GM19467 (cell line): ENCODE data around the gene SFXN5.

Experiments
- ATAC-seq: cut with Tn5 transposase; IDR thresholded peaks from one replicate; pipeline ENCODE4 v1.9.1; 2021; ENCODE audit warnings: mild to moderate bottlenecking, moderate library complexity; ENCODE audit not compliant: unreplicated experiment

SFXN5 gene

DNA sequence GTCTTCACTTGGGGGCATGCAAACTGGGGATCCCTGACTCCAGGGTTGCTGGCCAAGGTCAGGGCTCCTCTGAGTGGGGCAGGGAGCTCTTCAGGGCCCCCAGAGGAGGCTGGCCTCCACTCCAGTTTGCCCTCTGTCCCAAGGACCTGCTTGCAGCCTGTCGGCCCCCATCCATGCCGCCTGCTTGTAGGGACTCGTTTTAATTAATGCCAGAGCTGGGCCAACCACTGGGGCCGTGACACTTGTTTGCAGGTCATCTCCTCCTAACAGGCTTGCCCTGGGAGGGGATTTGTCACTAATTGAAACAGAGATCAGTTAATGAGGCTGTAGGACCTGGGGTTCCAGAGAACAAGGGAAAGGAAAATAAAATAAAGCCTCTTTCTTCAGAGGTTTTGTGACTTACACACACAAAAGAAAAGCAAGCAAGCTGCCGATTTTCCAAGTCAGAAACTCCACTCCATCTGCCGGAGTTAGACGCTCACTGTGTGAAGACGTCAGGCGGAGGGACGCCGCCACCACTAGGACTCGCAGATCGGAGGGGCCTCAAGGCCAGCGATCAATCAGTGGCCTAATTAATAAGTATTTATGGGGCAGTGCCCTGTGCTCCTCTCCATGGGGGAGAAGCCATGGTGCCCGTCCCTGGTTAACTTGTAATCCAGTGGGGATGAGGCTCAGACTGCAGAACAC is 75.9 kb downstream of the SFXN5 start:
- no peak for ATAC-seq

DNA sequence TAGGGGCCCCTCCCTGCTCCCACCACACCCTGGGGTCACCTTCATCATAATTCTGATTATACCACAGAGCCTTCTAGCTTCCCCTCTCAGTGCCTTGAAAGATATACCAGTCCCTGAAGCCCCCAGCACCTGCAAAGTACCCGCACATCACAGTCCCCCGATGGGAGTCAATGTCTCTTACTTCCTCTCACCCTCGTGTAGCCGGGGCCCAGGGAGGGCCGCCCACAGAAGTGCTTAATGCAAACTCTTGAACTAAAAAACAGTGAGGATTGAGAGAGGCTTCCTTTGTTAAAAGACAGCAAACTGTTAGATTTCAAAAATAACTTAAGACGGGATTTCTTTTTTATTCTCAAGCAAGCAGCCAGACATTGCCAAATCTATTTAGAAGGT is 76.5 kb downstream of the SFXN5 start:
- no peak for ATAC-seq

DNA sequence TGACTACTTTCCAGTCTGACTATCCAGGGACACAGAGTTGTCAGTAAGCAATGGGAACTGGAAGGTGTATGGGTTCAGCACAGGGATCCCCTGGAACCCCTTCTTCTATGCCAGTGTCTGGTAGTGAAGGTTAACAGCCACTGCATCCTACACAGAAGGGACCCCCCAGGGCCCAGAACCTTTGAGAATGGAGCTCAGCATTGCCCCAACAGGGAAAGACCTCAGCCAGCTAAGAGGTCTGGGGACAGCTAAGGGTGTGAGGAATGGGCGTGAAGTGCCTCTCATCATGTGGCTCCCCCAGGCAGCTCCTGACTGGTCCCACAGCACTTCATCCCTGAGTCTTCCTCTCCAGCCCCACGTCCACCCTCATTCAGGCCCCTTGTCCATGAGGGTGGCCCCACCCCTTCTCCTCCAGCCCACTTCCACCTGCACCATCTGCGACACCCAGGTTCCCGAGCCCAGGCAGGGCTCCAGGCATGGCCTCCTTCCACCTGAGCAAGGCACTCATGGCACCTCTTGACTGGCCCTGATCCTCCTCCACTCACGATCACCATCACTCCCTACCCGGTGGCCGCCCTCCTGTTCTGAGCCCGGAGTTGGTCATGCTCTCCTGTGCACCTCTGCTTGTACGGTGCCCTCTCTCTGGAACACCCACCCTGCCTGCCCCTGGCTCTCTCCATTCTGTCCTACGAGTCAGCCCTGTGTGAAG is 77.1 kb downstream of the SFXN5 start:
- ATAC-seq = no peak

DNA sequence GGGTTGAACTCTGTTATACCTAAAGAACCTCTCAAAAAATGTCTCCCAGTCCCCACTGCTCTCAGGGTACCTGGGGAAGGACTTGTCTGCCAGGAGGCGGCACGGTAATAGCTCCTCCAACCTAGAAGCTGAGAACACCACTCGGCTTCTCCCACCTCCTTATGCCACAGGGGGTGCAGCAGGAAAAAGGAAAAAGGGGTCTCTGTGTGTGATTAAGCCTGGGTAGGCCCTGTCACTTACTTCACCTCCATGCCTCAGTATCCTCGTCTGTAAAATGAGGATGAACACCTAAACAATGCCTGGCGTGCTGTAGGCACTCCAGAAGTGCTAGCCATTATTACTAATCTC is 77.6 kb downstream of the SFXN5 start:
- ATAC-seq = no peak

DNA sequence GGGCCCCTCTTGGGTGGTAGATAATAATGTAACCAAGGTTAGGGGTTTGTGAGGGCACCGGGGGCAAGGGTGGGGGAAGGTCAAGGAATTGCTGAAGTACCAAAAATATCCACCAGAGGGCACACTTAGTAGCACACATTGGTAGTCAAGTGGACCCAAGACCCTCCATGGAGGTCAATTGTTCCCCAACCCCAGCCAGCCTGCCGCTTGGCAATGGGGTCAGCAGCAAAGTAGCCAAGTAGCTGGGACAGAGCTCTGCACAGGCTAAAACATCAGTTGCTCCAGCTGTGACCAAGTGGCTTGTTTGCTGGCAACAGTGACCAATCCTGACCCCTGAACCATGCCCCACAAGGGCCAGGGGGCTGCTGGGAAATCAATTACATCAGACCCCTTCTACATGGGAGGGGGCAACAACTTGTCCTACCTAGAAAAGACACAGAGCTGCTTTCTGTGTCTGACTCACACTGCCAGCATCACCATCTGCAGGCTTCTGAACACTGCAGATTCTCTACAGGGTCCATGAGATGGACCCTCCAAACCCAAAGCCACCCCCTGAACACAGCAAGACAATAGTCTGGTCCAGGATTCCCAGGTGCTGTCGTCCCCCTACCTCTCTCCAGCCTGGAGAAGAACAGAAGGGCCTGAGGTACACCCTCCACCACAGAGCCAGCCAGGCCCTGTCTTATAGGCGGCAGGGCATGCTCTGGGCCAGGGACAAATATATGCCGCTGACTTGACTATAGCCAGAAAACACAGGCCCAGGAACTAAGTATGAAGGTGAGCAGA is 78.2 kb downstream of the SFXN5 start:
- no peak for ATAC-seq

DNA sequence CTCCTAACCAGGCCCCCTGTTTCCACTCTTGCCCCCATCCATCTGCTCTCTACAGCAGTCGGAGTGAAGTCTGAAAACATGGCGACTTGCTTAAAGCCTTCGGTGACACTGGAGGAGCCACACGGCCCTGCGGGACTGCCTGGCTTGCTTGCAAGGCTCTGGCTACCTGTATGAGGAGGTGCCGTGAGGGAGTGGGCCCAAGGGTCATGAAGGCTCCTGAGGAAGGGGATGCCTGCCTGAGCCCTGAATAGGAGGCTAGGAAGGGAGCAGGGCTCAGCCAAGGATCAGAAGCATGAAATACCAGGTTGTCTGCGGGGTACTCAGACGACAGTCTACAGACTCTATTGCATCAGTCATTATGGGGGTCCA is 78.8 kb downstream of the SFXN5 start:
- ATAC-seq = no peak

DNA sequence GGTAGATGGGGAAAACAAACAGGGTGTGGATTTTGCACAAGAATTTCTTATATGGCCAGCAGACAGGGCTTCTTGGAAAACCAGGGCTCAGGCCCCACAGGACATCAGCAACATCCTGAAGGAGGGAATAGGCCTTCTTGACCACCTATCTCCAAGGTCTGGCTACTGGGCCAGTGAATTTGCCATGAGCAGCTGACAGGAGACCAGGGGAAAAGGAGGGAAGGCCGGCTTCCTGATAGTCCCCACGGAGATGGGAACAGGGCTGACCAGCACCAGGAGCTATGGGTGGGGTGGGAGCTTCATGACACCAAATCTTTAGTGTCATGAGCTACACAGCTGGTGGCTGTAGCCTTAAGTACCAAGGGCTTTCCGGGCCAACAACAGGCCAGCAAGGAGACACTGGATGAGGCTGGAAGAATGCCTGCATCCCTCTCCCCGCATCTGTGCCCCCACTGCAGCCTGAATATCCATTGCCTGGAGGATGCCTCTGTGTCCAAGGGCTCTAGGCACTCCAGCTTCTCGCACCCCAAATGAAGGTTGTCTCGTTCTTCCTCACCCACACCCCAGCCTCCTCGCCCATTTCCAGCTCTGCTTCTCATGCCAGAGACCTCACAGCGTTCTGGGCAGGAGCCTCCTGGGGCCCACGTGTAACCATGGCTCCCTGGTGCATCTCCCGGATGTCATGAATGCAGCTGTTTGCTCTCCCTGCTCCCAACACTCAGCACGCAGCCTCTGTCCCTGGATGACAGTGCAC is 79.4 kb downstream of the SFXN5 start:
- no peak for ATAC-seq

DNA sequence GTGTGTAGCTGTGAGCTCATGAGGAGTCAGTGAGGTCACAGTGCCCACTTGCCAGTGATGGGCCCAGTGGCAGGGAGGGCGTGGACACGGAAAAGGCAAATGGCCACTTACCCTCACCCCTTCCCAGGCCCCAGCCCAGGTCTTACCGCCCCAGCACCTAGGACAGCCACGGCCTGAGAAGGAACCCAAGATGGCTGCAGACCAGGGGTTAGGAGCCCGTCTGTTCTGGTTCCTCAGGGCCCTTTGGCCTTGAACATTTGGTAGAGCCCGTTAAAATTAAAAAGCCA is 80.1 kb downstream of the SFXN5 start:
- no peak for ATAC-seq

DNA sequence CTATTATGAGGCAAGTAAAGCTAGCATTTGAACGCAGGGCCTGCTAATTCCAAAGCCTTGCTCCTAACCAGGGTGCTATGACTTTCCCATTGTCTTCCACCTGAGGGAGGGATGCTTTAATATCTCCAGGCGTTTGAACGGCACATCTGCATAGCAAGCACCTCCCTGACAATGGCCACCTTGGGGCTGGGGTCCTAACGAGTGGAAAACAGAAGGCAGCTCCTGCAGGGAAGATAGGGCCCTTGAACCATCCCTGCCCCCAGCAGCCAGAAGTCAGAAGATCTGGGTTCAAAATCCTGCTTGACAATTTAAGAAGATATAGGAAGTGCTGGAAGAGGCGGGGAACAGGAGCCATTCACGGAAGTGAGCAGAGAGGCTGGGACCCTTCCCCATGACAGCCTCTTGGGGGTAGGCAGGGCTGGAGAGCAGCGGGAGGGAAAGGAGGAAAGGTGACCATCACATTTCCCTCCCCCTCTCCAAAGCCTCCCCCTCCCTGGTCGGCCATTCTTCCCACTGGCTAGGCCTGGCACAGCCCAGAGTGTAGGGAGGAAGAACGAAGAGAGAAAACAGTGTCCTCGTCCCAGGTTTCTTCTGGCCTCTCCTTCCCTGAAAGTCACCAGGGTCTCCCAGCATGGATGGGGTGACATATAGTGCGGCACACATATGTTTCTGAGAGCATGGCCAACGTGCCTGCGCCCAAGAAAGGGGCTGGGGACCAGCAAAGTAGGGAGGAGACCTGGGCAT is 80.6 kb downstream of the SFXN5 start:
- ATAC-seq = no peak

DNA sequence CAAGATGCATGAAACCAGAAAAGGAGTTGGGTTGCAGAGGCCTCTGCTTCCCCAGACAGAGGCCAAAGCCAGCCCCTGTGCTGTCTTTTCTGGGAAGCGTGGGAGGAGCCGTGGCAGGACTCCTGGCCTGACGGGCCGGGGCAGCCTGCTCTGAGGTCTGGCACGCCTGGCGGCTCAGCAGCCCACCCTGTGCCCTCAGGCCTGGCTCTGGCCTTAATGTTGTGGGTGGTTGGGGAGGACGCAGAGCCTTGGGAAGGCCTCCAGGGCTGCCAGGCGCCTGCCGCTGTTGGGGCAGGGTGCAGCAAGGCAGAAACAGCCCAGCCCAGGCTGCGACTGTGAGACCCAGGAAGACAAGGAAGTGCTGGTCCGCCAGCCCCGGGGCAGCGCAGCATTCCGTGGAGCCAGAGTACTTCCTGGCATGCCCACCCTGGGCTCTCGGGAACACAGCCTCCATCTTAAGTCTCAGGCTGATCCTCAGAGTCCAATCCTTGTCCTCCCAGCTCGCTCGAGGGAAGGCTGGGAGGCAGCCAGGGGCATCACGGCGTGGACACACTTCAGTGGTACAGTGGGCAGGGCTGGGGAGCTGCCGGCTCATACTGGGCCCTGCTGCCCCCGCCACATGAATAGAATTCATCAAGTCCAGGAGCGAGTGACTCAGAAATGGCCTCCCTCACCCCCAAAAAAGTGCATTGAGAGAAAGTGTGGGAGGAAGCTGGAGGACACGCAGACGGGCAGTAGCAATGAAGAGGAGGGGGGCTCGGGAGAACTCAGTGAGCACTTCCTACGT is 81.5 kb downstream of the SFXN5 start:
- ATAC-seq = no peak

DNA sequence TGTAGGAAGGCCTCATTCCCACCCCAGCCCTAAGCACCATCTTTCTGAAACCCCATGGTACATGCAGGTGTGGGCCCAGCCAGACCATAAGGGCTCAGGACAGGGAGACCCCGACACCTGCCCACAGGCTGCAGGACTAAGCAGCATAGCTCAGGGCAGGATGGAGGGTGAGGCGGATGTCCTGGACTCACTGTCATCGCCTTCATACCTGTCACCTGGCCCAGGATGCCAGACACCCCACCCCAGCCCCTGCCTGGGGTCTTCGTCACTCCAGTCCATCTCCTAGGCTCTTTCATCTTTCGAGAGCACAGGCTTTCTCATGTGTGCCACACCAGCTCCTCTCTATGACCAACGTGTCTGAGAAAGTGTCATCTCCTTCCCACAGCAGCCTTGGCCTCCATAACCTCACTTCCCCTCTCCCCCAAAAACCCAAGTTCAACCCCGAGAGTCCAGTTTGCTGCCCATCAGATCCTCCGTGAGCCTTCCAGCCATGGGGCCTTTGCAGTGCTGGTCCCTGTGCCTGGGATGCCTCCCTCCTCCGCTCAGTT is 82.7 kb downstream of the SFXN5 start:
- no peak for ATAC-seq

DNA sequence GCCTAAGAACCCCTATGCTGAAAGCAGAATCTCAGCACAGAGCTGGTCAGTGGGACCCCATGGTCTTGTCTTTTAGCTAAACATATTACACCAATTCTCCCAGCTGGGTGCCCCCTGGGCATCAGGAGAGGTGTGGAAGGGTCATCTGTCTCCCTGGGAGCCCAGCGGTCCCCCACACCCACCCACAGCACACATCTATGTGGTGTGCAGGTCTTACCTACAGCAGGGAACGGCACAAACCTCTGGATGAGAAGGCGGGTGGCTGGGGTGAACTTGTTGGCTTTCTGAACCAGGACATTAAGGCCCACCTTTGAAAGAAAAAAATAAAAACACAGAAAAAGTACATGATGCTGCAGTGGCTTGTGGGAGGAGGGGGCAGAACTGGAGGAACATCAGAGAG is 83.5 kb downstream of the SFXN5 start:
- no peak for ATAC-seq

DNA sequence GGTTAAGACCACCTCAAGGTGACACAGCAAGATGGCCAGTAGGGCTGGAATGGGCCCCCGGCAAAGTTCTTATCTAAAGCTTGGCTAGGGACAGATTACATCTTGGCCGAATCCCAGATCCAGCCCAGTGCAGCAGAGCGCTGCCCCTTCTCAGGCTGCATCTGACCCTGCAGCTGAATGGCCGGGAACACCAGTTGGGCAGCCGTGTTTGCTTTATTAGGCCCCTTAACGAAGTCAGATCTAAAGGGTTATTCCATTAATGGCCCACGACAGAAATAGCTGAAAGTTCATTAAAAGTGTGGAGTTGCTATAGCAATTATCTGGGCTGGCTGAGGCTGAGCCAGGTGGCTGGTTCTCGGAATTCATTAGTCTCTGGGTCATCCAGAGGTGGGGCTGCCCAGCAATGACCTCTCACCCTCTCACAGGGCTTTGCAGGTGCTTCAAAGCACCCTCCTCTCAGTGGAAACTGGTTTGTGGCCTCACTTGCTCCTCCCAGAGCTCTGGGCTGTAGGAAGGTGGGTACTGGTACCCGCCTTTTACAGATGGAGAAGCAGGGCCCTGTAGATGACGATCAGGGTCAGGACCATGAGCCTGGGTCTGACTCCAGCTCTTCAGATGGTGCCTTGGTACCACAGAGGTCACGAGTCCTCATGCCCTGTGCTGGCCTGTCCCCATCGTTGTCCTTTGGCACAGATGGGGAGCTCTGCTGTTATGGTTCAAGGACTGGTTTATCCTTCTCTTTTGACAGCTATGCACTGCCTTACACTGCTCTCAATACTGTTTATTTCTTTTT is 85.4 kb downstream of the SFXN5 start:
- ATAC-seq = no peak

DNA sequence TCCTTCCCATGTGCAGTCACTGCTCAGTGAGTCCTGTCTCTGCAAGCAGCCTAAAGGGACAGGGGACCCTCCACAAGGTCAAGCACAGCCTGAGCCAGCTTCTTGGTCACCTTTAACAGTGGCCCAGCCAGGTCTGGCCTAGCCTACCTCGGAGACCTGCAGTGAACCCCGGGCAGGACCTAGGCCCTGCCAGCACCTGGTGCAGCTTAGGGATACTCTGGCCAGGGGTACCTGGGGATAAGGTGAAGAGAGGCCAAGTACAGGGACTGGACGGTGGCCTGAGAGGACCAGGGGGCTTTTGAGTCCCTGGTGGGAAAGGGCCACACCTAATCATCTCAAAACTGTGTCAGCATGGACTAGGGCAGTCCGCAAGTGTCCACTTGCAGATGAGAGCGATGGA is 86.4 kb downstream of the SFXN5 start:
- no peak for ATAC-seq

DNA sequence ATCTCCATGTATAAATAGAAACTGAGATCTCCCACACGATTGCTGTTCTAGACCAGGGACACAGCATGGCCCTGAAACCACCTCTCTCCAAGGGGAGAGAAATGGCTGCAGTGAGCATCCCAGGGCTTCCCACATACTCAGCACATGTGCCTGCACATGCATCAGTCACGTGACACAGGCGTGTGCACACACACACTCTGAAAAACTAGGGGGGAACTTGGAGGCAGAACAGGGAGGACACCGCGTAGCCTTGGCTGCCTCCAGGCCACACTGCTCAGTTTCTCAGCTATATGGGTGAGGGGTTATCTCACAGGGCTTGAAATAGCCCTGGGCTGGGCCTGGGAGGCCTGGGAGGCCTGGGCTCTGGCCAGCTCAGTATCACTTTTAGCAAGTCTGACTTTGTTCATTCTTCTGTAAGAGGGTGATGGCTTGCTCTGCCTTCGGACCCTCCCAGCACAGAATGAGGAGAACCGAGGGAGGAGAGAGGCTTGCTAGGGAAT is 87.3 kb downstream of the SFXN5 start:
- no peak for ATAC-seq

DNA sequence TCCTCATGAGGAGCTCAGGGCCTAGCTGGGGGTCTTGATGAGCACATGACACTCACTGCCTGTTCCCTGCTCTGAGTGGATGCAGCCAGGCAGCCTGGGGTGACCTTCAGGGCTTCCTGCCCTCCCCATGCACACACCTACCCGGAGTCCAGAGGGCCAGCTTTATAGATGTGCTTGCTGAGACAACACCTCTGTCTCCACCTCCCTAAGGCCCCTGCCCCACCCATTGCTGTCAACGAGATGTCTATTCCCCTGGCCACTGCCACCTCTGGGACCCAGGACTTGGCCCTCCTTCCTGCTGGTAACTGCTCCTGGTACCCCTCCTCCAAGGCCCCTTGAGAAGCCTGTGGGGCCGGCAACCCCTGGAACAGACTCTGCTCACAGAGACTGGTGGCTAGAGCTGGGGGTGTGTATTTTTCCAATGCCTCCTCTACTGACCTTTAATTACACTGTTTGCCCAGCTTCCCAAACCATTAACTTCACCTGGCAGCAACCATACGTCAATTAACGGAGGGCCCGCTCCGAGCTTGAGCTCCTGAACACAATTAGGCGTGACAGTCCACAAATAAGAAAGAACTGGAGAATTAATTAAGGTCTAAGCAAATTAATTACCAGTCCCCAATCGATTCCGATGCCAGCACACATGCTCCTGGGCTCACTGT is 87.9 kb downstream of the SFXN5 start:
- ATAC-seq = no peak

DNA sequence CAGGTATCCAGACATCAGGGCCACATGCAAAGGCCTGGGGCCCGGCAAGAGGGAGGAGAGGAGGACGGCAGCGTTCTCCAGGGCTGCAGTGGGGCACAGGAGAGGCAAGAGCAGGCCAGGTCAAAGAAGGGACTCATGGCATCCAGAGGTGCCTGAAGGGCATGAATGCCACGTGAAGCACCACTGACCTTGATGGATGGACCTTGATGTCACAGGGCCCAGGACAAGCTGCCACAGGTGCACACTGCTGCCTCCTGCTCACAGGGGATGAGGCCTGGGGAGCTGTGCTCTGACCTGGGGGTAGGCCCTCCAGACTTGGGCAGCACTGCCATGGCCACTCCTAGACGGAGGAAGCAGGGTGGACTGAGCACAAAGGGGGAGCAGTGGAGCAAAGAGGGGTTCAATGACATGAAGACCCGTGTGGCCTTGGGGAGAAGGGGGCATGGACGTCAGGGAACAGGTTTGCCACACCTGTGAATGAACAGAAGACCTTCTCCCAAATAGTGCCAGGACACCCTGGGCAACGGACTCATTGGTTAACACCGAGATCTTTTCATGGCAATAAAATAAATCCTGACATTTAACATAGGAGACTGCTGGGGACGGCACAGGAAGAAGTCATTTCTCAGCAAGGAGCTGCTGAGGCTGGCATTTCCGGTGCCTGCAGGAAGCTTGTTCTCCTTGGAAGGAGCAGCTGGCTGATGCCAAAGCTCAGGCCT is 88.6 kb downstream of the SFXN5 start:
- ATAC-seq = no peak

DNA sequence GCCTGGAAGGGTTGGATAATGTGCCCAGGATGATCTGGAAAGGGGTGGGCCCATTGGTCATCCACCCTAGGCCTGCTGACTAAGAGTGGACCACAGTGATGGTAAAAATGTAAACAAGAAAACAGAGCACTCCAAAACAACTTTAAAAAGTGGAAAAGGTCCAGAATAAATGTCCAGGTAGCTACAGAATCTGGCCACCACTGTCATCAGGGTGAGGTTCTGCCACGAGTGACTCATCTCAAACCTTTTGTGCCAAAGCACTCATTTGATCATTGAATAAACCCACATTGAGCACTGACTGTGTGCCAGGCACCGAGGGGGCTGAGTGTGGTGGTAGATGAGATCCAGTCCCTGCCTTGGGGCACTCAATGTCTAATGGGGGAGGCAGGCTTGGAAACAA is 89.3 kb downstream of the SFXN5 start:
- ATAC-seq = no peak
